ENCODE data around the gene AFDN.

DNA sequence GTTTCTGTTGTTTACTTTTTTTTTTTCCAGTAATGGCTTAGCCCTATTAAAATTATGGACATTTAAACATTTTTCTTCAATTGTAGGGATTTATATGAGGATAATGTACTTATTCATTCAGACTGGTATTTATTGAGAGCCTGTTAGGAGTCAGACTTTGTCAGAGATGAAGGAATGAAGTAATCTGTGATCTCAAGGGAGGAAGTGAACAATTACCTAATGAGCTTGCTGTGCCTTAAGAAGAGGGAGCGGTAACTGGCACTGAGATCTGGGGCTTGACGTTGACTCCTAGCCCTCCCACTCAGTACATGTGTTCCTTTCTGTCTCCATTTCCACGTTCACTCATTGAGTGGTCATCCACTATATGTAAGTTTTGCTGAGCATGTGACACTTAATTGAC is 12.6 kb downstream of the AFDN start:
- TF ChIP-seq, protein P1, sequence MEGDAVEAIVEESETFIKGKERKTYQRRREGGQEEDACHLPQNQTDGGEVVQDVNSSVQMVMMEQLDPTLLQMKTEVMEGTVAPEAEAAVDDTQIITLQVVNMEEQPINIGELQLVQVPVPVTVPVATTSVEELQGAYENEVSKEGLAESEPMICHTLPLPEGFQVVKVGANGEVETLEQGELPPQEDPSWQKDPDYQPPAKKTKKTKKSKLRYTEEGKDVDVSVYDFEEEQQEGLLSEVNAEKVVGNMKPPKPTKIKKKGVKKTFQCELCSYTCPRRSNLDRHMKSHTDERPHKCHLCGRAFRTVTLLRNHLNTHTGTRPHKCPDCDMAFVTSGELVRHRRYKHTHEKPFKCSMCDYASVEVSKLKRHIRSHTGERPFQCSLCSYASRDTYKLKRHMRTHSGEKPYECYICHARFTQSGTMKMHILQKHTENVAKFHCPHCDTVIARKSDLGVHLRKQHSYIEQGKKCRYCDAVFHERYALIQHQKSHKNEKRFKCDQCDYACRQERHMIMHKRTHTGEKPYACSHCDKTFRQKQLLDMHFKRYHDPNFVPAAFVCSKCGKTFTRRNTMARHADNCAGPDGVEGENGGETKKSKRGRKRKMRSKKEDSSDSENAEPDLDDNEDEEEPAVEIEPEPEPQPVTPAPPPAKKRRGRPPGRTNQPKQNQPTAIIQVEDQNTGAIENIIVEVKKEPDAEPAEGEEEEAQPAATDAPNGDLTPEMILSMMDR (IDR thresholded peaks at IDR 0.05), result no peak
- TF ChIP-seq CHD2 (IDR thresholded peaks at IDR 0.05; ENCODE audit: low read length, partially characterized antibody) (no peak), POLR2AphosphoS5 (IDR thresholded peaks at IDR 0.05; ENCODE audit: low read depth, low read length) (no peak)
- TF ChIP-seq, protein P2, sequence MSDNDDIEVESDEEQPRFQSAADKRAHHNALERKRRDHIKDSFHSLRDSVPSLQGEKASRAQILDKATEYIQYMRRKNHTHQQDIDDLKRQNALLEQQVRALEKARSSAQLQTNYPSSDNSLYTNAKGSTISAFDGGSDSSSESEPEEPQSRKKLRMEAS (IDR thresholded peaks at IDR 0.05; ENCODE audit: low read depth), result no peak
